HTERT RPE-1 (cell line): ENCODE measurements around the gene CBS.
"Not testable (repeated sequence)": the region's sequence is repeated elsewhere in the genome, so short reads cannot be mapped to it uniquely, and the experiment has no call there.

Experiments
- in situ Hi-C: fragments of 300-500 bp; cut with MboI; formaldehyde crosslinking; loops from 4 replicates; pipeline ENCODE4 v1.14.3; 2020; ENCODE audit warnings: low sequenced_read_pairs

CBS gene

GRCh38 chr21:43027846-43028731 lies 47.5 kb downstream of the CBS start:
- in situ Hi-C loops: no loop called here

GRCh38 chr21:43025636-43026180 lies 49.9 kb downstream of the CBS start:
- in situ Hi-C loops: no loop called here

- in situ Hi-C loops: no loop called here
Measured at GRCh38 chr21:43024439-43025136, 51.0 kb downstream of the CBS start.

GRCh38 chr21:43023175-43023574 lies 52.5 kb downstream of the CBS start:
- in situ Hi-C loops: no loop called here

- in situ Hi-C loops: no loop called here
Measured at GRCh38 chr21:43021756-43022600, 53.7 kb downstream of the CBS start.

GRCh38 chr21:43021191-43021590 lies 54.4 kb downstream of the CBS start:
- in situ Hi-C loops: no loop called here

GRCh38 chr21:43020771-43021170 lies 54.9 kb downstream of the CBS start:
- in situ Hi-C loops: no loop called here

GRCh38 chr21:43020177-43020576 lies 55.5 kb downstream of the CBS start:
- in situ Hi-C loops: no loop called here

GRCh38 chr21:43018519-43018918 lies 57.1 kb downstream of the CBS start:
- in situ Hi-C loops: no loop called here

GRCh38 chr21:43016728-43017127 lies 58.9 kb downstream of the CBS start:
- in situ Hi-C loops: no loop called here

GRCh38 chr21:43015906-43016540 lies 59.6 kb downstream of the CBS start:
- in situ Hi-C loops: no loop called here

GRCh38 chr21:43012596-43012995 lies 63.0 kb downstream of the CBS start:
- in situ Hi-C loops: no loop called here

- in situ Hi-C loops: no loop called here
Measured at GRCh38 chr21:43006874-43007208, 68.8 kb downstream of the CBS start.

- in situ Hi-C loops: not testable (repeated sequence)
Measured at GRCh38 chr21:43006051-43006873, 69.4 kb downstream of the CBS start.

- in situ Hi-C loops: no loop called here
Measured at GRCh38 chr21:43005635-43006034, 70.0 kb downstream of the CBS start.

GRCh38 chr21:43004926-43005325 lies 70.7 kb downstream of the CBS start:
- in situ Hi-C loops: no loop called here
